WTC11 (cell line): ENCODE measurements around the gene USP43.

Source experiments
- CTCF ChIP-seq: fragments of 200-600 bp; IDR thresholded peaks from 2 replicates; pipeline ENCODE4 v1.8.0; 2022; ENCODE audit warnings: antibody characterized with exemption
- NR2C2 ChIP-seq: sonication (generic); formaldehyde crosslinking; IDR thresholded peaks from 2 replicates; pipeline ENCODE4 v1.8.0; 2022; ENCODE audit warnings: mild to moderate bottlenecking, missing genetic modification reagents

GRCh38 chr17:9726291-9726690 is 81.0 kb downstream of the USP43 start:
- TF ChIP-seq NR2C2 (CRISPR knock-in tag) (no peak), CTCF (no peak)
